Activated CD8-positive, alpha-beta memory T cell treated with anti-CD3 and anti-CD28 coated beads, Interleukin-2, amount 50 U/mL, for 48 hours (primary cell): ENCODE results near the gene GRIPAP1.

Source experiments
- DNase-seq: peaks from one replicate; pipeline ENCODE4 v3.0.0-alpha.2; 2020

GRIPAP1 gene

GRCh38 chrX:49002091-49002935, at the start of gene GRIPAP1:
Gene GRIPAP1 (minus strand): TSS chrX:49002264. CDS start chrX:49002229, 35 bp downstream.
- peak; percentile 81 for DNase-seq

- DNase-seq: no peak
Measured at GRCh38 chrX:49043987-49044281, 41.9 kb upstream of the GRIPAP1 start.

- peak; percentile 92 for DNase-seq
Measured at GRCh38 chrX:49043220-49043986, 41.3 kb upstream of the GRIPAP1 start, which contains the start of gene TFE3. Gene TFE3 (minus strand): TSS chrX:49043357. CDS start chrX:49043226, 131 bp downstream.

GRCh38 chrX:49042581-49043219, 40.6 kb upstream of the GRIPAP1 start:
- DNase-seq: no peak

GRCh38 chrX:49041744-49042580, 39.9 kb upstream of the GRIPAP1 start:
- no peak for DNase-seq

GRCh38 chrX:49040376-49040955, 38.4 kb upstream of the GRIPAP1 start:
- DNase-seq: no peak

- peak; percentile 55 for DNase-seq
Measured at GRCh38 chrX:49039598-49040375, 37.7 kb upstream of the GRIPAP1 start.

GRCh38 chrX:49037883-49038475, 35.9 kb upstream of the GRIPAP1 start:
- DNase-seq: no peak

- no peak for DNase-seq
Measured at GRCh38 chrX:49030283-49030682, 28.2 kb upstream of the GRIPAP1 start.

GRCh38 chrX:49029876-49030275, 27.8 kb upstream of the GRIPAP1 start:
- no peak for DNase-seq

GRCh38 chrX:49019599-49020249, 17.7 kb upstream of the GRIPAP1 start:
- no peak for DNase-seq

GRCh38 chrX:49019050-49019449, 17.0 kb upstream of the GRIPAP1 start:
- DNase-seq: no peak

- no peak for DNase-seq
Measured at GRCh38 chrX:49003696-49004095, 1.6 kb upstream of the GRIPAP1 start.

- peak; percentile 68 for DNase-seq
Measured at GRCh38 chrX:49001521-49002090, 458 bp downstream of the GRIPAP1 start.

GRCh38 chrX:49000636-49001035, 1.4 kb downstream of the GRIPAP1 start:
- DNase-seq: no peak

GRCh38 chrX:48999030-48999429, 3.0 kb downstream of the GRIPAP1 start:
- DNase-seq: no peak

- no peak for DNase-seq
Measured at GRCh38 chrX:48998391-48998790, 3.7 kb downstream of the GRIPAP1 start.

GRCh38 chrX:48997865-48998264, 4.2 kb downstream of the GRIPAP1 start:
- DNase-seq: no peak

- DNase-seq: no peak
Measured at GRCh38 chrX:48997455-48997854, 4.6 kb downstream of the GRIPAP1 start.

- no peak for DNase-seq
Measured at GRCh38 chrX:48996969-48997368, 5.1 kb downstream of the GRIPAP1 start.
